Stimulated activated CD4-positive, alpha-beta T cell treated with anti-CD3 and anti-CD28 coated beads, Interleukin-1b, Interleukin-23, amount 100 ng/mL, for 48 hours (primary cell): Measurements from ENCODE around the gene SMPD4.
"Not testable (repeated sequence)": the region's sequence is repeated elsewhere in the genome, so short reads cannot be mapped to it uniquely, and the experiment has no call there.

ENCODE experiments used
- DNase-seq: peaks from one replicate; pipeline ENCODE4 v3.0.0-alpha.2; 2020

Gene SMPD4

DNA sequence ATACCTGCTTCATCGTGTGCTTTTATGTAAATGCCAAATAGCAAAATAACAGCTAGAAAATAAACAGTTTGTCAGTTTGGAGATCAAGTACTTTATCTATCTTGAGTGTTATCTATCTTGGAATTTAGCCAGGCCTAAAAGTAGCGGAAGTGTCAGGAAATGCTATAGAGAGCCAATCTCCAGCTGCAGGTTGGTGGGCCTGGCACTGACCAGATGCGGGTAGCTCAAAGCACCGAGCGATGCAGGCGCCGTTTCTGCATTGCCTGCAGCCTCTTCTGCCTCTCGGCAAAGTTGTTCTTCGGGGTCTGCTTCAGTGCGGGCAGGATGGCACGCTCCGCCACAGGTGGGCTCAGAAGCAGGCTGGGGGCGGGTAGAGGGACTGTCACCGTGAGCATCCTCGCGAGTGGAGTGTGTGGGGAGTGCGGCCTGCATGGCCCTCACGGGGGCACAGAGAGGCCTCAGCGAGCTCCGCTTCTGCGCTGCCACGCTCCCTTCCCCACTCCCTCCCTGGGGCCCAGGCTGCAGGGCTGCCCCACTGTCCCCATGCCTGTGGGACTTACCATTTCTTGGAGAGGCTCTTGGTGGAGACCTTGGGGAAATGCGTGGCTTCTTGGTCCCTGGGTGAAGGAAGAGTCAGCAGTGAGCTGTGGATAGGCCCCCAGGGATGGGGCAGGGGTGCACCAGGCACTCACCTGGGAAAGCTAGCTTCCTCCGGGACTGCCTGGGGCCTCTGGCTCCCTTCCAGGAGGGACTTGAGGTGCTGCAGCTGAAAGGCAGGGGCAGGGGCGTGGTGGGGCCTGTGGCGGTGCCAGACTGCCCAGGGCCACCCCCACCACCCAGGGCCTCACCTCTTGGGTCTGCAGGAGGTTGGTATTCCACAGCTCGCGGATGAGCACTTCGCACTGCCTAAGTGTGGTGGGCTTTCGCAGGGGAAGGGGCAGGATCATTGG is 41.8 kb downstream of the SMPD4 start:
- DNase-seq = not testable (repeated sequence)

DNA sequence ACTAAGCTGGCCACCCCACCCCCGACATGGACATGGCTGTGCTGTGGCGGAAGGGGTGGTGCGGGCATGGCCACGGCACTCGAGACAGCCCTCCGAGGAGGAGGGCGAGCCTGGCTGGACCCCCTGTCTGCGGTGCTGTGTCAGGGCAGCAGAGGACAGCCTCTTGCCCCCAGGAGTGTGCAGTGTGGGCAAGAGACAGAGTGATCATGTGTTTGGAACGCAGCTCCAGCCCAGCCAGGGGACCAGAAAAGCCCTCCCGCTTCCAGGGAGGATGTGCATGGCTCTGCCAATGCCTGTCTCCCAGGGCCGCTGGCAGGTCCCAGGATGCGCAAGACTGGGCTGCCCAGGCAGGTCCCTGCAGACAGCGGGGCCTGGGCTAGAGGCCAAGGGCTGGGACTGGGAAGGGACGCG is 42.6 kb downstream of the SMPD4 start:
- not testable (repeated sequence) for DNase-seq

DNA sequence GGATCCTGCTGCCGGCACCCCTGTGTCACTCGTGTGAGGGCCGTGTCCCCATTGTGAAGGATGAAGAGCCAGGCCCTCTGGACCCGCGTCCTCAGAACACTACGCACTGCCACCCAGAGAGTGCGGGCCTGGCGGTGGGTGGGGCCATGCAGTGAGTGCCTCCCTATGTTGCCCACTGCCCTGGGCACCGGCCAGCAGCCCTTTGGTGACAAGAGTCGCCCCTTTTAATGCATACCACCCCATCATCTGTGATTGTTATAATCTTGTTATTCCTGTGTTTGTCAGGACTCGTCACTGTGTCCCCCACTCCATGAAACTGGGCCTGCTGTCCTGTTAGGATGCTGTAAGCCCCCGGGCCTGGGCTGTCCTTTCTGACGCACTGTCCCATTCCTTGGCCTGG is 43.1 kb downstream of the SMPD4 start:
- DNase-seq = not testable (repeated sequence)

DNA sequence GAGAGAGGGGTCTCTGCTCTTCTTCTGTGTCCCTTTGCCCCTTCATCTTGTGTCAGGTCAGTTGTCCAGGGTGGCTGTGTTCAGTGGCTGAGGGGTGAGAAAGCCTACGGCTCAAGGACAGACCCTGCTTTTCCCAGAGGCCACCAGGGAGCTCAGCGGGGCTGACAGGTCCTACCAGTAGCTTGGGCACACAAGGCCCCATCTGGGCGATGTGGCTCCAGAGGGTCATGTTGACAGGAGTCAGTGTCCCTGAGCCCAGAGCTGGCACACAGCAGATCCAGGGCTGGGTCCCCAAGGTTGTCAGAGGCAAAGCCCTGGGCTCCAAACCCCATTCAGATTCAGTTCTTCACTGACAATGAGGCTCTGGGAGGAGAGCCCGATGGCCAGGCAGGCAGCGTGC is 44.3 kb downstream of the SMPD4 start:
- not testable (repeated sequence) for DNase-seq

DNA sequence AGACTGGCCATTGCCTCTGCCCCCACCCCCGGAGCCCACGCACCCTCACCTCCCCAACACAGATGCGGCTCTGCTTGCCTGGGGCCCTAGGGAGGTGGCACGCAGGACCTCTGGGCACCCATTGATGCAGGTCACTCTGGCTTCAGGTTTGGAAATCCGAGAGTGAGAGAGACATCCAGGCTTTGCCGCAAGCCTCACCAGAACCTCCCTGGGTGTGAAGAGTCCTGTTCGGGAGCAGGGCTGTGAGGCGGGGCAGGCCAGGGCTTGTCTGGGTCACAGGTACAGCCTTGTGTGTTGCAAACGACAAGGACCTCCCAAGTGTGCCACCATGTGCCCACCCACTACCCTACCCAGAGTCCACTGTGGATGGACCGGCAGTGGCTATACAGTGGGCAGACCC is 44.9 kb downstream of the SMPD4 start:
- not testable (repeated sequence) for DNase-seq

DNA sequence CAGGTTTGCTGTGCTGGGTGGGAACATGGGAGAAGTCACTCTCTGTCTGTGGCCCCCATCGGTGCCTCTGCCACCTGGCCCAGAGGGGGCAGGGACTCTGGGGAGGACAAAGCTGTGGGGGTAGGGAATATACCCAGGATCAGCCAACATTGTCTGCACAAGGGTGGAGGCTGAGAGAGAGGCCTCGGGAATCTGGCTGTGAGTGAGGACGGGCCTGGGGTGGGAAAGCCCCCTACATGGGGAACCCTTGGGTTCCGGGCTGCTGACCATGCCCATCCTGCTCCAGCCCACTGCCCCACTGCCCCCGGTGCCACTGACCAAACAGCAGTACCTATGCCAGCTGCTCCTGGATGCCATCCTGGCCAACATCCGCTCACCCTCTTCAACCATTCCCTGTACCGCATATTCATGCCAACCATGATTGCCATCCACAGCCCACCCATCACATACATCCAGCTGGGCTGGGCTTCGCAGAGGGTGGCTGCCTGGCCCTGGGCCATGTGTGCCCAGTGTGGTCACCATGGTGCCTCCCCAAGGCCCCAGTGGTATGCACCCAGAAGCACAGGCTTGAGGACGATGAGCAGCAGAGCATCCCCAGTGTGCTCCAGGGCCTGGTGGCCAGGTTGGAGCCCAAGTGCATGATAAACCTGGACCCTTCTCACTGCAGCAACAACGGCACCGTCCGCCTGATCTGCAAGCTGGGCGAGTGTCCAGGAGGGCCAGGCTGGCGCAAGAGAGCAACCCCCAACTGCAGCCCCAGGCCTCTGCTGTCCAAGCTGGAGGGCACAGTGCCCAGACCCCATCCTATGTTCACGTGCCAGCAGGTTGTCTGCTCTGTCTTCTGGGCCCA is 45.5 kb downstream of the SMPD4 start:
- DNase-seq = no peak

DNA sequence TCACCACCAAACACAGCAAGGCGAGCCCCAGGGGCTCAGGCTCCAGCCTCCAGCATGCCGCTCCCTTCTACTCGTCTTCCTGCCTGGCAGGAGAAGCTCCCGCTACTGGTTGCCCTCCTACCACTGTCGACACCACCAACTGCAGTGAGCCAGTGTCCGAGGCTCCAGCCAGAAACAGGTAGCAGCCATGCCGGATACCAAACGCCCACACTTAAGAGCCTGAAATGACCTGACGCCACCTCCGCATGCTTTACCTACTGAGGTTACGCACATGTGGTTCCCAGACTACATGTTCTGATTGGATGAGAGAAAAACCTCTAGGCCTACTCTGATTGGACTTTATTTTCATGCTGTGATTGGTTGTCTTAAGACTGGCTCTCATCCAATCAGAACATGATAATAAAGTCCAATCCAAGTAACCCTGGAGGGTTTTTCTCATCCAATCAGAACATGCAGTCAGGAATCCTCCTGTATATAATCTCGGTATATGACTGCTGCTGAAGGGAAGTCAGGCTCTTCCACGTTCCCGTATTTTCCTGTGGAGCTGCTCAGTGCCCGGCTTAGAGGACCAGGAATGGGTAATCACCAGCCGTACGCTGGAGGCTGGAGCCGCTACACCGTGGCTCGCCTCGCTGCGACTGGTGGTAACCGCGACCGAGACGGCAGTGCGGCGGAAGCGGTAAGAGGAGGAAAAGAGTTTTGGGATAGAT is 52.1 kb downstream of the SMPD4 start, which contains the start of gene POTEF:
Gene POTEF (minus strand): TSS at position 103 of the 710 bp plus-strand sequence. CDS start 8,707 bp downstream, outside the sequence.
- DNase-seq = not testable (repeated sequence)

DNA sequence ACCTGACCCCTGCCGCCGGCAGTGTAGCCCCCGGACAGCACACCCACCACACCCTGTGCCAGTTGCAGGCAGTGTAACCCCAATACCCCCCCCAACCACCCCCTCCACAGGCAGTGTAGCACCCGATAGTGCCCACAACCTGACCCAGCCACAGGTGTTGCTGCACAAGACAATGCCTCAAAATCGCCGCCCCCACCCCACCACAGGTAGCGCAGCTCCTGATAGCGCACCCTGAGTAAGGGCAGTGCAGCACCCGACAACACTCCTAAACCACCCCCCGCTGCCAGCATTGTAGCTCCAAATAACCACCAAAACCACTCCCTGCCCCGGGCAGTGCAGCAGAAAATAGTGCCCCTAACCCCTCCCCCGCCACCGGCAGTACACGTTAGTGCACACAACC is 52.9 kb downstream of the SMPD4 start:
- not testable (repeated sequence) for DNase-seq

DNA sequence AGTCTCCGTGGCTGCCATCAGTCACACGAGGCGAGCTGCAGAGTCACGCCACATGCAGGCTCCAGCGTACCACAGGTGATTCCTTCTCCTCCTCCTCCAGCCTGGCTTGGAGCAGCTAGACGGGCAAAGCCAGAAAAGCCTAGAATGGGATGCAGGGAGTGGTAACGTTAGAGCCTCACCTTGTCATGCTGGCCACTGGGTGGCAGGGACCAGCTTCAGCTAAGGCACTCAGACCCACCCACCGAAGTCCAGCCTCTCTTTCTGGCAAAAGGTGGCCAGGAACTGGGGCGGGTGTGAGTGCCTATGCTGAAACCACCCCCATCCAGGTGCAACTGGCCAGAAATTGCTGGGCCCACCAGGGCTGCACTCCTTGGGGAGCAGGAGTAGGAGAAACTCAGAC is 53.7 kb downstream of the SMPD4 start:
- DNase-seq = not testable (repeated sequence)

DNA sequence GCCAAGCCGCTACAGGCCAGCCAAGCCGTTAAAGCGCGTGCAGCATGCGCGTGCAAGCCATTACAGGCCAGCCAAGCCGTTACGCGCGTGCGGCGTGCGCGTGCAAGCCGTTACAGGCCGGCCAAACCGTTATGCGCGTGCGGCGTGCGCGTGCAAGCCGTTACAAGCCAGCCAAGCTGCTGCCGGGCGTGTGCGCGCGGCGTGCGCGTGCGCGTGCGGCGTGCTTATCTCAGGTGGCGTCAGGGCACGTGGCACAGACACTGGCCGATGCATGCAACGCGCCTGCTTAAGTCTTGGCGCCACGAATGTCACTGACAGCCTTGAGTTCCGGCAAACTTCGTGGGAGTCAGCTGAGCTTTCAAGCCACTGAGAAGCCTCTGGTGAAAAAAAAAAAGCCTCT is 60.5 kb downstream of the SMPD4 start:
- not testable (repeated sequence) for DNase-seq

DNA sequence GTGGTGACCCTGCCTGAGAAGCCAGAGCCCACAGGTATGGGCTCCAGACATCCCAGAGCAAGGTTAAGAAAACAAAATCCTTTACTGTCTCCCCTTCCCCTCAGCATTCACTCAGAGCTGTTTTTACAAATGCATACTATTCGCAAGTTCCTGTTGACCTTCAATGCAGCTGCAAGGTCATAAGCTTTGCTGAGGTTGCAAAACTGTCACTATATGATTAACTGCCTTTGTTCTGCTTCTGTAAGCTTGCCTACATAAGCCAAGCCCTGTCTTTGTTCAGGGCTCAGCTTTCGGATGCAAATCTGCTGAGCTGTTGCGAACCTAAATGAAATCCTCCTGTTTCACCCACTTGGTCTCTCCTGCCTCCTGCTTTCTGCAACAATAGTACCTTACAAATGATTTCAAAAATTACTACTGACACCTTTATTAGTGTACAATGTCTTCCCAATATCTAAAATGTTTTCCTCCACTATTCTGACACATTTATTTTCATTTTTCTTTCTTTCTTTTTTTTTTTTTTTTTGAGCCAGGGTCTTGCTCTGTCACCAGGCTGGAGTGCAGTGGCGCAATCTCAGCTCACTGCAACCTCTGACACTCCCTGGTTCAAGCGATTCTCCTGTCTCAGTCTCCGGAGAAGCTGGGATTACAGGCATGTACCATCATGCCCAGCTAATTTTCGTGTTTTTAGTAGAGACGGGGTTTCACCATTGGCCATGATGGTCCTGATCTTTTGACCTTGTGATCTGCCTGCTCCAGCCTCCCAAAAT is 78.6 kb downstream of the SMPD4 start:
- not testable (repeated sequence) for DNase-seq
